AG09319 (cell line): ENCODE measurements around the gene CDH12.

Source experiments
- DNase-seq: peaks from one replicate; pipeline ENCODE4 v3.0.0-alpha.2; 2010; ENCODE audit warnings: low read depth; ENCODE audit errors: extremely low read depth
- CTCF ChIP-seq: IDR thresholded peaks from 2 replicates; pipeline ENCODE4 v1.5.1; 2011; ENCODE audit warnings: low read depth, mild to moderate bottlenecking, inconsistent platforms, low read length, moderate library complexity

CDH12 gene

GRCh38 chr5:22088517-22088916, 764.6 kb downstream of the CDH12 start:
- DNase-seq = no peak
- no peak for TF ChIP-seq CTCF

GRCh38 chr5:22079566-22079965, 773.6 kb downstream of the CDH12 start:
- no peak for TF ChIP-seq CTCF
- DNase-seq = no peak

GRCh38 chr5:22079002-22079401, 774.1 kb downstream of the CDH12 start:
- no peak for TF ChIP-seq CTCF
- no peak for DNase-seq

- DNase-seq = no peak
- no peak for TF ChIP-seq CTCF
Observed at GRCh38 chr5:22076586-22076985, 776.6 kb downstream of the CDH12 start.

GRCh38 chr5:22070186-22070728, 782.9 kb downstream of the CDH12 start:
- TF ChIP-seq CTCF = no peak
- DNase-seq = no peak

- DNase-seq = no peak
- no peak for TF ChIP-seq CTCF
Observed at GRCh38 chr5:22063717-22064116, 789.4 kb downstream of the CDH12 start.

- DNase-seq = no peak
- TF ChIP-seq CTCF = no peak
Observed at GRCh38 chr5:22058620-22059019, 794.5 kb downstream of the CDH12 start.
